ENCODE results near the gene STRBP. TPM values are rescaled to one million over a fixed set of nuclear protein-coding genes. Genes with fewer than 3 reads are reported as not detected.

Gene STRBP
- total RNA-seq, 2 donors from 2014 or later: 20.1 to 24.5 TPM

GRCh38 chr9:123262338-123262737 is 6.0 kb downstream of the STRBP start:
- no peak overlapping the region for H3K4me3 ChIP-seq
- no peak for TF ChIP-seq POLR2AphosphoS5 (IDR thresholded peaks at IDR 0.05)
- no peak for TF ChIP-seq POLR2A (IDR thresholded peaks at IDR 0.05)
- no peak for TF ChIP-seq CTCF (IDR thresholded peaks at IDR 0.05)
- WGBS: 59% methylated on average over 1 of the region's 1 CpG
- no peaks in the 10 kb centered on the region for H3K27me3 ChIP-seq (replicated peaks; ENCODE audit: insufficient read depth)
- DNase-seq (ENCODE audit: low spot score): no peak
- H3K27ac ChIP-seq: no peak overlapping the region
- H3K9me3 ChIP-seq: no peaks in the 10 kb centered on the region
- no peaks in the 10 kb centered on the region for H3K4me1 ChIP-seq (replicated peaks)
- intact Hi-C loops (cut with DNase I): loop anchor here (10.0 kb wide), 1 partner anchor 52 kb away; no protein-coding TSS in a partner anchor
- H3K36me3 ChIP-seq: no peaks in the 10 kb centered on the region

GRCh38 chr9:123261006-123261677 is 7.2 kb downstream of the STRBP start:
- Histone ChIP-seq H3K9me3 (no peaks in the 10 kb centered on the region), H3K36me3 (no peaks in the 10 kb centered on the region), H3K27me3 (replicated peaks; ENCODE audit: insufficient read depth) (no peaks in the 10 kb centered on the region), H3K4me3 (no peak overlapping the region), H3K4me1 (replicated peaks) (no peaks in the 10 kb centered on the region), H3K27ac (no peak overlapping the region)
- 82% methylated on average over 3 of the region's 3 CpGs for WGBS
- no peak for DNase-seq (ENCODE audit: low spot score)
- no peak for TF ChIP-seq POLR2A (IDR thresholded peaks at IDR 0.05)
- intact Hi-C loops (cut with DNase I): loop anchor here (10.0 kb wide), 1 partner anchor 54 kb away; no protein-coding TSS in a partner anchor

GRCh38 chr9:123260340-123260739 is 8.0 kb downstream of the STRBP start:
- no peaks in the 10 kb centered on the region for H3K9me3 ChIP-seq
- no peaks in the 10 kb centered on the region for H3K27me3 ChIP-seq (replicated peaks; ENCODE audit: insufficient read depth)
- no peaks in the 10 kb centered on the region for H3K36me3 ChIP-seq
- H3K4me3 ChIP-seq: no peak overlapping the region
- no peak overlapping the region for H3K27ac ChIP-seq
- H3K4me1 ChIP-seq (replicated peaks): no peaks in the 10 kb centered on the region
- WGBS: 79% methylated on average over 2 of the region's 2 CpGs
- TF ChIP-seq POLR2AphosphoS5 (IDR thresholded peaks at IDR 0.05): no peak
- no peak for TF ChIP-seq CTCF (IDR thresholded peaks at IDR 0.05)
- no peak for TF ChIP-seq POLR2A (IDR thresholded peaks at IDR 0.05)
- no peak for DNase-seq (ENCODE audit: low spot score)
- intact Hi-C loops (cut with DNase I): loop anchor here (10.0 kb wide), 1 partner anchor 54 kb away; no protein-coding TSS in a partner anchor

GRCh38 chr9:123257276-123257675 is 11.1 kb downstream of the STRBP start:
- intact Hi-C loops (cut with DNase I): no loop called here
- WGBS: 88% methylated on average over 3 of the region's 3 CpGs
- H3K36me3 ChIP-seq: no peaks in the 10 kb centered on the region
- DNase-seq (ENCODE audit: low spot score): no peak
- no peak for TF ChIP-seq POLR2AphosphoS5 (IDR thresholded peaks at IDR 0.05)
- no peak for TF ChIP-seq POLR2A (IDR thresholded peaks at IDR 0.05)
- no peak for TF ChIP-seq CTCF (IDR thresholded peaks at IDR 0.05)
- H3K27ac ChIP-seq: no peak overlapping the region
- no peaks in the 10 kb centered on the region for H3K4me1 ChIP-seq (replicated peaks)
- no peak overlapping the region for H3K4me3 ChIP-seq
- H3K27me3 ChIP-seq (replicated peaks; ENCODE audit: insufficient read depth): no peaks in the 10 kb centered on the region
- no peaks in the 10 kb centered on the region for H3K9me3 ChIP-seq

GRCh38 chr9:123255718-123256117 is 12.7 kb downstream of the STRBP start:
- WGBS: 95% methylated on average over 3 of the region's 3 CpGs
- no peaks in the 10 kb centered on the region for H3K4me1 ChIP-seq (replicated peaks)
- TF ChIP-seq POLR2A (IDR thresholded peaks at IDR 0.05) (no peak), POLR2AphosphoS5 (IDR thresholded peaks at IDR 0.05) (no peak)
- no peaks in the 10 kb centered on the region for H3K9me3 ChIP-seq
- H3K4me3 ChIP-seq: no peak overlapping the region
- intact Hi-C loops (cut with DNase I): no loop called here
- no peak overlapping the region for H3K27ac ChIP-seq
- no peak for DNase-seq (ENCODE audit: low spot score)
- no peaks in the 10 kb centered on the region for H3K36me3 ChIP-seq
- no peaks in the 10 kb centered on the region for H3K27me3 ChIP-seq (replicated peaks; ENCODE audit: insufficient read depth)

GRCh38 chr9:123253204-123253603 is 15.2 kb downstream of the STRBP start:
- intact Hi-C loops (cut with DNase I): no loop called here
- H3K4me3 ChIP-seq: no peak overlapping the region
- no peaks in the 10 kb centered on the region for H3K36me3 ChIP-seq
- WGBS: 78% methylated on average over 1 of the region's 1 CpG
- DNase-seq (ENCODE audit: low spot score): no peak
- no peaks in the 10 kb centered on the region for H3K27me3 ChIP-seq (replicated peaks; ENCODE audit: insufficient read depth)
- peaks cover 4% of the 10 kb centered on the region for H3K4me1 ChIP-seq (replicated peaks)
- H3K9me3 ChIP-seq: no peaks in the 10 kb centered on the region
- H3K27ac ChIP-seq: no peak overlapping the region
- no peak for TF ChIP-seq POLR2A (IDR thresholded peaks at IDR 0.05)
- TF ChIP-seq CTCF (IDR thresholded peaks at IDR 0.05): no peak
- no peak for TF ChIP-seq POLR2AphosphoS5 (IDR thresholded peaks at IDR 0.05)

Measured in prostate gland (tissue), 2 donors.